LNCaP clone FGC (cell line): ENCODE results near the gene WNT4.

Experiments
- DNase-seq: peaks from one replicate; pipeline ENCODE4 v3.0.0-alpha.2; 2011; ENCODE audit warnings: low read depth
- H3K4me3 ChIP-seq: 2 replicates; pipeline ENCODE4 v1.5.1; 2011; ENCODE audit warnings: mild to moderate bottlenecking, low read depth, low read length, control low read depth
- CTCF ChIP-seq: IDR thresholded peaks from 2 replicates; pipeline ENCODE4 v1.5.1; 2012; ENCODE audit warnings: mild to moderate bottlenecking; ENCODE audit not compliant: control insufficient read depth, insufficient read depth; ENCODE audit errors: extremely low read depth

WNT4 gene

GRCh38 chr1:22164841-22165808 is 22.2 kb upstream of the WNT4 start:
- no peak for DNase-seq
- H3K4me3 ChIP-seq: no peak overlapping the region
- no peak for TF ChIP-seq CTCF

GRCh38 chr1:22163564-22163963 is 20.7 kb upstream of the WNT4 start:
- TF ChIP-seq CTCF: no peak
- DNase-seq: no peak
- H3K4me3 ChIP-seq: no peak overlapping the region

GRCh38 chr1:22163137-22163536 is 20.2 kb upstream of the WNT4 start:
- TF ChIP-seq CTCF: no peak
- no peak for DNase-seq
- no peak overlapping the region for H3K4me3 ChIP-seq

- no peak for DNase-seq
- TF ChIP-seq CTCF: no peak
- H3K4me3 ChIP-seq: no peak overlapping the region
These were observed 17.0 kb upstream of the WNT4 start for GRCh38 chr1:22159891-22160290.

- no peak for DNase-seq
- TF ChIP-seq CTCF: no peak
- no peak overlapping the region for H3K4me3 ChIP-seq
These were observed 15.8 kb upstream of the WNT4 start for GRCh38 chr1:22158654-22159053.

- DNase-seq: no peak
- H3K4me3 ChIP-seq: no peak overlapping the region
- no peak for TF ChIP-seq CTCF
These were observed 14.6 kb upstream of the WNT4 start for GRCh38 chr1:22157359-22157966.
